ENCODE measurements around the gene RFNG. TPM values are rescaled to one million over a fixed set of nuclear protein-coding genes. Genes with fewer than 3 reads are reported as not detected.
A peak's percentile ranks its signal among the peaks of the same experiment; 100 is the strongest.

Gene RFNG
- total and polyA plus RNA-seq, 2 of the 13 experiments (the other 11 are each of a cell fraction or from before 2014, with no cell fraction given), result 61.4 to 64.0 TPM

DNA sequence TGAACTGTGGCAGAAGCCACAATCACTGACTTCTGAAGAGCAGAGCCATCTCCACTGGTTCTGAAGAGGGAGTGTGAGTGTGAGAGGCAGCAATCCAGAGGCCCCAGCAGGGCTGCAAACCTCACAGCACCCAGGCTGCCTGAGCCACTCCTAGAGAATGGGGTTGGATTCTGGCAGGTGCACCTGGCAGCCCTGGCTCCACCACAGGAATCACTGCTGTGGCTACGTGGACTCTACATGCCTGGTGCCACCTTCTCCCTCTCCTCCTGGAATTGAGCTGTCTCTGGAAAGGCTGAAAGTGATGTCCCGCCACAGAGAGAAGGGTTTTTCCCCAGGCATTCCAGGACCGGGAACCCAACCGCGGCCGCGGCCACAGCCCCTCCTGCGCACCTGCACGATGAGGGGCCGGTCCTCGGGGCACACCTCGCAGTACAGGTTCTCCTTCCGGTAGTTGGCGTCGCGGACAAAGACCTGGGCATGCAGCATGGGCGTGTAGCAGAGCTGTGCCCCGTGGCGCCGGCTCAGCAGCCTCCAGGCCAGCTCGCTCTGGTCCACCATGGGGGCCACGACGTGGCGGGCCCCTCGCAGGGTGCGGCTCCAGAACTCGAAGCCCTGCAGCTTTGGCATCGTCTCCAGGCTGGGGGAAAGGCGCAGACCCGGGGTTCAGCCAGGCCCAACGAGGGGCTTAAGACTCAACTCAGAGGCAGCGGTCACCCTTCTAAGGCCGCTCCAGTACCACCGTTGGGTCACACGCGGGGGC lies 13.0 kb upstream of the RFNG start (continued):
- TF ChIP-seq, protein P1, sequence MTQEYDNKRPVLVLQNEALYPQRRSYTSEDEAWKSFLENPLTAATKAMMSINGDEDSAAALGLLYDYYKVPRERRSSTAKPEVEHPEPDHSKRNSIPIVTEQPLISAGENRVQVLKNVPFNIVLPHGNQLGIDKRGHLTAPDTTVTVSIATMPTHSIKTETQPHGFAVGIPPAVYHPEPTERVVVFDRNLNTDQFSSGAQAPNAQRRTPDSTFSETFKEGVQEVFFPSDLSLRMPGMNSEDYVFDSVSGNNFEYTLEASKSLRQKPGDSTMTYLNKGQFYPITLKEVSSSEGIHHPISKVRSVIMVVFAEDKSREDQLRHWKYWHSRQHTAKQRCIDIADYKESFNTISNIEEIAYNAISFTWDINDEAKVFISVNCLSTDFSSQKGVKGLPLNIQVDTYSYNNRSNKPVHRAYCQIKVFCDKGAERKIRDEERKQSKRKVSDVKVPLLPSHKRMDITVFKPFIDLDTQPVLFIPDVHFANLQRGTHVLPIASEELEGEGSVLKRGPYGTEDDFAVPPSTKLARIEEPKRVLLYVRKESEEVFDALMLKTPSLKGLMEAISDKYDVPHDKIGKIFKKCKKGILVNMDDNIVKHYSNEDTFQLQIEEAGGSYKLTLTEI (CRISPR knock-in tag; conservative IDR thresholded peaks at IDR 0.05), result no peak
- TF ChIP-seq, protein P2, sequence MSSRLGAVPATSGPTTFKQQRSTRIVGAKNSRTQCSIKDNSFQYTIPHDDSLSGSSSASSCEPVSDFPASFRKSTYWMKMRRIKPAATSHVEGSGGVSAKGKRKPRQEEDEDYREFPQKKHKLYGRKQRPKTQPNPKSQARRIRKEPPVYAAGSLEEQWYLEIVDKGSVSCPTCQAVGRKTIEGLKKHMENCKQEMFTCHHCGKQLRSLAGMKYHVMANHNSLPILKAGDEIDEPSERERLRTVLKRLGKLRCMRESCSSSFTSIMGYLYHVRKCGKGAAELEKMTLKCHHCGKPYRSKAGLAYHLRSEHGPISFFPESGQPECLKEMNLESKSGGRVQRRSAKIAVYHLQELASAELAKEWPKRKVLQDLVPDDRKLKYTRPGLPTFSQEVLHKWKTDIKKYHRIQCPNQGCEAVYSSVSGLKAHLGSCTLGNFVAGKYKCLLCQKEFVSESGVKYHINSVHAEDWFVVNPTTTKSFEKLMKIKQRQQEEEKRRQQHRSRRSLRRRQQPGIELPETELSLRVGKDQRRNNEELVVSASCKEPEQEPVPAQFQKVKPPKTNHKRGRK (CRISPR knock-in tag; IDR thresholded peaks at IDR 0.05), result no peak
- 0 out of 2 replicates have a peak, but pooled peaks have one; percentile 29 for TF ChIP-seq MAFG (CRISPR knock-in tag; IDR thresholded peaks at IDR 0.05)
- no peak for TF ChIP-seq NR3C1 (CRISPR knock-in tag; IDR thresholded peaks at IDR 0.05)
- TF ChIP-seq, protein P3, sequence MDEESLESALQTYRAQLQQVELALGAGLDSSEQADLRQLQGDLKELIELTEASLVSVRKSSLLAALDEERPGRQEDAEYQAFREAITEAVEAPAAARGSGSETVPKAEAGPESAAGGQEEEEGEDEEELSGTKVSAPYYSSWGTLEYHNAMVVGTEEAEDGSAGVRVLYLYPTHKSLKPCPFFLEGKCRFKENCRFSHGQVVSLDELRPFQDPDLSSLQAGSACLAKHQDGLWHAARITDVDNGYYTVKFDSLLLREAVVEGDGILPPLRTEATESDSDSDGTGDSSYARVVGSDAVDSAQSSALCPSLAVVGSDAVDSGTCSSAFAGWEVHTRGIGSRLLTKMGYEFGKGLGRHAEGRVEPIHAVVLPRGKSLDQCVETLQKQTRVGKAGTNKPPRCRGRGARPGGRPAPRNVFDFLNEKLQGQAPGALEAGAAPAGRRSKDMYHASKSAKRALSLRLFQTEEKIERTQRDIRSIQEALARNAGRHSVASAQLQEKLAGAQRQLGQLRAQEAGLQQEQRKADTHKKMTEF (CRISPR knock-in tag; IDR thresholded peaks at IDR 0.05), result peak; percentile 54; the same call in 1 of the 2 replicates
- TF ChIP-seq ELF1 (CRISPR knock-in tag; IDR thresholded peaks at IDR 0.05), result no peak
- TF ChIP-seq, protein P4, sequence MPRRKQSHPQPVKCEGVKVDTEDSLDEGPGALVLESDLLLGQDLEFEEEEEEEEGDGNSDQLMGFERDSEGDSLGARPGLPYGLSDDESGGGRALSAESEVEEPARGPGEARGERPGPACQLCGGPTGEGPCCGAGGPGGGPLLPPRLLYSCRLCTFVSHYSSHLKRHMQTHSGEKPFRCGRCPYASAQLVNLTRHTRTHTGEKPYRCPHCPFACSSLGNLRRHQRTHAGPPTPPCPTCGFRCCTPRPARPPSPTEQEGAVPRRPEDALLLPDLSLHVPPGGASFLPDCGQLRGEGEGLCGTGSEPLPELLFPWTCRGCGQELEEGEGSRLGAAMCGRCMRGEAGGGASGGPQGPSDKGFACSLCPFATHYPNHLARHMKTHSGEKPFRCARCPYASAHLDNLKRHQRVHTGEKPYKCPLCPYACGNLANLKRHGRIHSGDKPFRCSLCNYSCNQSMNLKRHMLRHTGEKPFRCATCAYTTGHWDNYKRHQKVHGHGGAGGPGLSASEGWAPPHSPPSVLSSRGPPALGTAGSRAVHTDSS (CRISPR knock-in tag; conservative IDR thresholded peaks at IDR 0.05), result no peak
- TF ChIP-seq, protein P5, sequence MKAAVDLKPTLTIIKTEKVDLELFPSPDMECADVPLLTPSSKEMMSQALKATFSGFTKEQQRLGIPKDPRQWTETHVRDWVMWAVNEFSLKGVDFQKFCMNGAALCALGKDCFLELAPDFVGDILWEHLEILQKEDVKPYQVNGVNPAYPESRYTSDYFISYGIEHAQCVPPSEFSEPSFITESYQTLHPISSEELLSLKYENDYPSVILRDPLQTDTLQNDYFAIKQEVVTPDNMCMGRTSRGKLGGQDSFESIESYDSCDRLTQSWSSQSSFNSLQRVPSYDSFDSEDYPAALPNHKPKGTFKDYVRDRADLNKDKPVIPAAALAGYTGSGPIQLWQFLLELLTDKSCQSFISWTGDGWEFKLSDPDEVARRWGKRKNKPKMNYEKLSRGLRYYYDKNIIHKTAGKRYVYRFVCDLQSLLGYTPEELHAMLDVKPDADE (CRISPR knock-in tag; IDR thresholded peaks at IDR 0.05), result no peak
- TF ChIP-seq SOX5 (CRISPR knock-in tag; IDR thresholded peaks at IDR 0.05; ENCODE audit: borderline replicate concordance), result no peak
- no peak for TF ChIP-seq ZBTB1 (CRISPR knock-in tag; IDR thresholded peaks at IDR 0.05; ENCODE audit: borderline replicate concordance)
- no peak for TF ChIP-seq TCF12 (IDR thresholded peaks at IDR 0.05)
- no peak for TF ChIP-seq TCF12 (CRISPR knock-in tag; IDR thresholded peaks at IDR 0.05)
- no peak for TF ChIP-seq KMT2B (CRISPR knock-in tag; IDR thresholded peaks at IDR 0.05)
- no peak for TF ChIP-seq ZNF329 (CRISPR knock-in tag; IDR thresholded peaks at IDR 0.05; ENCODE audit: low read depth)
- TF ChIP-seq TCF7L2 (IDR thresholded peaks at IDR 0.05; ENCODE audit: low read depth, low read length), result no peak
- TF ChIP-seq SMAD9 (CRISPR knock-in tag; IDR thresholded peaks at IDR 0.05), result no peak
- no peak for TF ChIP-seq SRF (IDR thresholded peaks at IDR 0.05; ENCODE audit: low read depth, low read length)
- TF ChIP-seq, protein P6, sequence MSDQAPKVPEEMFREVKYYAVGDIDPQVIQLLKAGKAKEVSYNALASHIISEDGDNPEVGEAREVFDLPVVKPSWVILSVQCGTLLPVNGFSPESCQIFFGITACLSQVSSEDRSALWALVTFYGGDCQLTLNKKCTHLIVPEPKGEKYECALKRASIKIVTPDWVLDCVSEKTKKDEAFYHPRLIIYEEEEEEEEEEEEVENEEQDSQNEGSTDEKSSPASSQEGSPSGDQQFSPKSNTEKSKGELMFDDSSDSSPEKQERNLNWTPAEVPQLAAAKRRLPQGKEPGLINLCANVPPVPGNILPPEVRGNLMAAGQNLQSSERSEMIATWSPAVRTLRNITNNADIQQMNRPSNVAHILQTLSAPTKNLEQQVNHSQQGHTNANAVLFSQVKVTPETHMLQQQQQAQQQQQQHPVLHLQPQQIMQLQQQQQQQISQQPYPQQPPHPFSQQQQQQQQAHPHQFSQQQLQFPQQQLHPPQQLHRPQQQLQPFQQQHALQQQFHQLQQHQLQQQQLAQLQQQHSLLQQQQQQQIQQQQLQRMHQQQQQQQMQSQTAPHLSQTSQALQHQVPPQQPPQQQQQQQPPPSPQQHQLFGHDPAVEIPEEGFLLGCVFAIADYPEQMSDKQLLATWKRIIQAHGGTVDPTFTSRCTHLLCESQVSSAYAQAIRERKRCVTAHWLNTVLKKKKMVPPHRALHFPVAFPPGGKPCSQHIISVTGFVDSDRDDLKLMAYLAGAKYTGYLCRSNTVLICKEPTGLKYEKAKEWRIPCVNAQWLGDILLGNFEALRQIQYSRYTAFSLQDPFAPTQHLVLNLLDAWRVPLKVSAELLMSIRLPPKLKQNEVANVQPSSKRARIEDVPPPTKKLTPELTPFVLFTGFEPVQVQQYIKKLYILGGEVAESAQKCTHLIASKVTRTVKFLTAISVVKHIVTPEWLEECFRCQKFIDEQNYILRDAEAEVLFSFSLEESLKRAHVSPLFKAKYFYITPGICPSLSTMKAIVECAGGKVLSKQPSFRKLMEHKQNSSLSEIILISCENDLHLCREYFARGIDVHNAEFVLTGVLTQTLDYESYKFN (CRISPR knock-in tag; conservative IDR thresholded peaks at IDR 0.05), result no peak
- TF ChIP-seq ZEB1 (IDR thresholded peaks at IDR 0.05; ENCODE audit: insufficient replicate concordance, low read depth), result no peak
